ENCODE measurements around the gene STK10.

STK10 gene

DNA sequence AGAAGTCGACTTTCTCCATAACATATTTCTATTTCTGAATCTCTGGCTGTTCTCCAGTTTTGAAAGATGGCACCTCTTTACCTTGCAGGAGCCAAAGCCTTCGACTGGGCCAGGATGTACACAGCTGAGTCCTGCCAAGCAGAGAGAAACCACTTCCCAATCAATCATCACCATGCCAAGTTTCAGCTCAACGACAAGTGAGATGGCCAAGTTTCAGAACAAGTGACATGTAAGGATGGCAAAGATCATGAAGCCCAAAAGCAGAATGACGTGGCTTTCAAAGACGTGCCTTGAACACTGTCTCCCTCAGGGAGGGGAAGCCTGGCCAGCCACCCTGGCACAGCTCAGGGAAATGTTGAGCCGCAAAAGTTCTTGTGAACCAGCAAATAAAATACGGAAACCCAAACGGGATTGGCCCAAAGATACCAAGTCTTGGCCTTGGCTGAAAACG, 17.7 kb downstream of the STK10 start:
- no peak for TF ChIP-seq EZH2 (IDR thresholded peaks at IDR 0.05; ENCODE audit: borderline replicate concordance, low read depth, low read length, severe bottlenecking)
- TF ChIP-seq, protein P1, sequence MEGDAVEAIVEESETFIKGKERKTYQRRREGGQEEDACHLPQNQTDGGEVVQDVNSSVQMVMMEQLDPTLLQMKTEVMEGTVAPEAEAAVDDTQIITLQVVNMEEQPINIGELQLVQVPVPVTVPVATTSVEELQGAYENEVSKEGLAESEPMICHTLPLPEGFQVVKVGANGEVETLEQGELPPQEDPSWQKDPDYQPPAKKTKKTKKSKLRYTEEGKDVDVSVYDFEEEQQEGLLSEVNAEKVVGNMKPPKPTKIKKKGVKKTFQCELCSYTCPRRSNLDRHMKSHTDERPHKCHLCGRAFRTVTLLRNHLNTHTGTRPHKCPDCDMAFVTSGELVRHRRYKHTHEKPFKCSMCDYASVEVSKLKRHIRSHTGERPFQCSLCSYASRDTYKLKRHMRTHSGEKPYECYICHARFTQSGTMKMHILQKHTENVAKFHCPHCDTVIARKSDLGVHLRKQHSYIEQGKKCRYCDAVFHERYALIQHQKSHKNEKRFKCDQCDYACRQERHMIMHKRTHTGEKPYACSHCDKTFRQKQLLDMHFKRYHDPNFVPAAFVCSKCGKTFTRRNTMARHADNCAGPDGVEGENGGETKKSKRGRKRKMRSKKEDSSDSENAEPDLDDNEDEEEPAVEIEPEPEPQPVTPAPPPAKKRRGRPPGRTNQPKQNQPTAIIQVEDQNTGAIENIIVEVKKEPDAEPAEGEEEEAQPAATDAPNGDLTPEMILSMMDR (IDR thresholded peaks at IDR 0.05; ENCODE audit: borderline replicate concordance, extremely low read depth, low read length, poor library complexity, severe bottlenecking), result no peak
- Histone ChIP-seq H2AFZ (ENCODE audit: low read depth, low read length) (no peak overlapping the region), H3K27me3 (ENCODE audit: insufficient read depth, low read length, poor library complexity) (no peaks in the 10 kb centered on the region), H3K4me2 (ENCODE audit: insufficient read depth, low read length) (no peak overlapping the region), H4K20me1 (ENCODE audit: insufficient read depth, low read length) (peaks cover 17% of the 10 kb centered on the region), H3K4me1 (ENCODE audit: insufficient read depth, low read length) (peaks cover 21% of the 10 kb centered on the region), H3K4me3 (ENCODE audit: low read depth in 1 of 2, low read length in 2 of 2) (no peak overlapping the region), H3K27ac (ENCODE audit: low read length) (no peak overlapping the region), H3K9ac (ENCODE audit: low read depth, low read length) (no peak overlapping the region), H3K9me3 (ENCODE audit: insufficient read depth, low read length, severe bottlenecking) (no peaks in the 10 kb centered on the region), H3K36me3 (ENCODE audit: insufficient read depth, low read length) (peaks cover 6% of the 10 kb centered on the region; the same call in 1 of the 2 replicates), H3K79me2 (ENCODE audit: insufficient read depth, low read length) (peaks cover 48% of the 10 kb centered on the region)
- no peak for ATAC-seq (ENCODE audit: insufficient read depth, low read depth)
- no peak for DNase-seq

GRCh38 chr5:172169216-172169615, 18.8 kb downstream of the STK10 start:
- Histone ChIP-seq H3K27ac (ENCODE audit: low read length) (no peak overlapping the region), H2AFZ (ENCODE audit: low read depth, low read length) (no peak overlapping the region), H3K27me3 (ENCODE audit: insufficient read depth, low read length, poor library complexity) (no peaks in the 10 kb centered on the region), H3K9me3 (ENCODE audit: insufficient read depth, low read length, severe bottlenecking) (no peaks in the 10 kb centered on the region), H4K20me1 (ENCODE audit: insufficient read depth, low read length) (peaks cover 25% of the 10 kb centered on the region), H3K79me2 (ENCODE audit: insufficient read depth, low read length) (peaks cover 45% of the 10 kb centered on the region), H3K4me1 (ENCODE audit: insufficient read depth, low read length) (peaks cover 11% of the 10 kb centered on the region), H3K4me3 (ENCODE audit: low read depth in 1 of 2, low read length in 2 of 2) (no peak overlapping the region), H3K36me3 (ENCODE audit: insufficient read depth, low read length) (peaks cover 6% of the 10 kb centered on the region; the same call in 1 of the 2 replicates), H3K9ac (ENCODE audit: low read depth, low read length) (no peak overlapping the region), H3K4me2 (ENCODE audit: insufficient read depth, low read length) (no peak overlapping the region)
- DNase-seq, result no peak
- no peak for ATAC-seq (ENCODE audit: insufficient read depth, low read depth)
- TF ChIP-seq, protein P1 (IDR thresholded peaks at IDR 0.05; ENCODE audit: borderline replicate concordance, extremely low read depth, low read length, poor library complexity, severe bottlenecking), result no peak
- no peak for TF ChIP-seq EZH2 (IDR thresholded peaks at IDR 0.05; ENCODE audit: borderline replicate concordance, low read depth, low read length, severe bottlenecking)

DNA sequence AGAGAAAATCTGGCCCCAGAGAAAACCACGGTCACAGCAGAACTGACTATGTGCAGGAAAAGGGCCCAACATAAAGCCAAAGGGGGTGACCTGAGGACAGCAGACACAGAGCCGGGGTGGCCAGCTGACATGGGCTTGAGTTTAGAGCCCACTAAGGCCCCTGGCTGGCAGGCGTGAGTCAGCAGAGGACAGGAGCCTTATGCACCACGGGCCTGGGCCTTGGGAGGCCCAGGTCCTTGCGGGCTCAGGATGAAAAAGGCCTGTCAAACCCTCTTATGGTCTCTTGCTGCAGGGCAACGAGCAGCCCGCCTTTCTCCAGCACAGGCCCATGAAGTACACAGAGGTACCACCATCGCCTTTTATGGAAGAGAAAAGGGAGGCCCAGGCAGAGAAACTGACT, 19.7 kb downstream of the STK10 start:
- no peak overlapping the region for H3K9ac ChIP-seq (ENCODE audit: low read depth, low read length)
- H3K4me1 ChIP-seq (ENCODE audit: insufficient read depth, low read length), result 0 out of 2 replicates have a peak, but pooled peaks cover 2% of the 10 kb centered on the region
- DNase-seq (no peak), ATAC-seq (ENCODE audit: insufficient read depth, low read depth) (no peak)
- H3K9me3 ChIP-seq (ENCODE audit: insufficient read depth, low read length, severe bottlenecking), result no peaks in the 10 kb centered on the region
- H3K36me3 ChIP-seq (ENCODE audit: insufficient read depth, low read length), result no peaks in the 10 kb centered on the region; the same call in 1 of the 2 replicates
- H3K27ac ChIP-seq (ENCODE audit: low read length), result no peak overlapping the region
- no peaks in the 10 kb centered on the region for H3K27me3 ChIP-seq (ENCODE audit: insufficient read depth, low read length, poor library complexity)
- H3K4me3 ChIP-seq (ENCODE audit: low read depth in 1 of 2, low read length in 2 of 2), result no peak overlapping the region
- peaks cover 37% of the 10 kb centered on the region for H3K79me2 ChIP-seq (ENCODE audit: insufficient read depth, low read length)
- no peak for TF ChIP-seq EZH2 (IDR thresholded peaks at IDR 0.05; ENCODE audit: borderline replicate concordance, low read depth, low read length, severe bottlenecking)
- TF ChIP-seq, protein P1 (IDR thresholded peaks at IDR 0.05; ENCODE audit: borderline replicate concordance, extremely low read depth, low read length, poor library complexity, severe bottlenecking), result no peak
- no peak overlapping the region for H3K4me2 ChIP-seq (ENCODE audit: insufficient read depth, low read length)
- peaks cover 26% of the 10 kb centered on the region for H4K20me1 ChIP-seq (ENCODE audit: insufficient read depth, low read length)
- H2AFZ ChIP-seq (ENCODE audit: low read depth, low read length), result no peak overlapping the region
